Erythroblast (primary cell): ENCODE results near the gene TIMP1.

ENCODE experiments used
- GATA1 ChIP-seq: IDR thresholded peaks from 2 replicates; pipeline ENCODE4 v1.6.1; 2011; ENCODE audit warnings: low read depth, mild to moderate bottlenecking, control low read depth, low read length, moderate library complexity
- POLR2A ChIP-seq: IDR thresholded peaks from 2 replicates; pipeline ENCODE4 v1.6.1; 2011; ENCODE audit warnings: mild to moderate bottlenecking, low read length

DNA sequence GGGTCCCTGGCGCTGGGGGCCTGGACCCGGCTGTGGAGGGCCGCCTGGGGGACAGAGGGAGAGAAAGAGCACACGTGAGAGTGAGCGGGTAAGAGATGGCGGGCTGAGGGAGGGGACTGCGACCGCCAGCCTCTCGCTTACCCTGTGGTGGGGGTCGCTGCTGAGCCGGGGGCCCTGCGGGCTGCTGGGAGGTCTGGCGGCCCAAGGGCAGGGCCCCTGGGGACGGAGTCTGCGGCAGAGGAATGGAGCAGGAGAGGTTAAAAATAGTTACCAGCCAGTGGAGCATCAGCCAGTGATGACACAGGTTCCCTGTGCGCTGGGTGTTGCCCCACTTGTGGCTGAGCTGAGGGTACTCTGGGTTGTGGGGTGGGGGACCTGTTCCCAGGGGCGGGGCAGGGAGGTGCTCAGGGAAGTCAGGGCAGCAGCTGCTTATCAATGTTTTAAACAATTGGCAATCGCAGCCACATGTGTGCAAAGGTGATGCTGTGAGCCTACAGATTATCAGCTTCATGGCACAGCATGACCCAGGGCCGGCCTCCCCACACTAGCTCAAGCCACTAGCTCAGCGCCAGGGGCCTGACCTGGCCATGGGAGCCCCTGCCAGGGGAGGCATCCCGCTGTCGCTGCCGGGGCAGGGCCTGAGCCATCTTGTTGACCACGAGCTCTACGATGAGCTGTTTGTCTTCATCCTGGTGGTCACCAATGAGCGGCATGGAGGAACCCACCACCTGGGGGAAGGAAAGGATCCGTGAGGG, 7.5 kb upstream of the TIMP1 start:
- TF ChIP-seq GATA1 (no peak), POLR2A (no peak)
